B cell (primary cell): Measurements from ENCODE around the gene GSG1L. TPM values are rescaled to one million over a fixed set of nuclear protein-coding genes. Genes with fewer than 3 reads are reported as not detected.

Experiments
- ATAC-seq: fragments of 200-7000 bp; cut with Tn5 transposase; one replicate; pipeline ENCODE4 v1.10.0; 2021; ENCODE audit warnings: low read depth, mild to moderate bottlenecking, moderate number of reproducible peaks, moderate library complexity
- CTCF ChIA-PET: fragments of 350-600 bp; sonication (Branson Sonifier 250); formaldehyde crosslinking; loops from one replicate; lab custom pipeline; 2021; ENCODE audit warnings: antibody characterized with exemption, inconsistent platforms; lab: Charles Lee
- POLR2A ChIA-PET: fragments of 350-600 bp; sonication (Branson Sonifier 250); formaldehyde crosslinking; loops from one replicate; lab custom pipeline; 2021; ENCODE audit warnings: antibody characterized with exemption; lab: Charles Lee
- DNase-seq: peaks from one replicate; pipeline ENCODE4 v3.0.0; 2013
- H2AFZ ChIP-seq: 2 replicates; pipeline ENCODE4 v1.6.1; 2012; ENCODE audit warnings: mild to moderate bottlenecking, low read depth, low read length; ENCODE audit not compliant: insufficient read depth, poor library complexity, severe bottlenecking
- H3K27ac ChIP-seq, 2 donors: 1 replicate in 1 of 2; 2 replicates in 1 of 2; pipeline ENCODE4 v1.5.1; 2012 to 2013; ENCODE audit warnings: low read length in 2 of 2, mild to moderate bottlenecking in 2 of 2, moderate library complexity in 1 of 2
- H3K27me3 ChIP-seq, 4 experiments: fragments of 200-600 bp in 1 of 4; sonication (generic) in 1 of 4; replicated peaks in 1 of 4; 1 replicate in 2 of 4; 2 replicates in 2 of 4; pipeline versions ENCODE4 v1.6.1 to v1.7.0; 2013 to 2016; ENCODE audit warnings: low read length in 3 of 4, mild to moderate bottlenecking in 2 of 4, mixed read lengths in 1 of 4, moderate library complexity in 1 of 4; ENCODE audit not compliant: insufficient read depth in 4 of 4, control insufficient read depth in 3 of 4; ENCODE audit errors: control extremely low read depth in 1 of 4
- H3K36me3 ChIP-seq, 2 experiments: replicated peaks in 1 of 2; 1 replicate in 1 of 2; 2 replicates in 1 of 2; pipeline versions ENCODE4 v1.6.1 to v1.7.1; 2013; ENCODE audit warnings: low read length in 1 of 2; ENCODE audit not compliant: insufficient read depth in 2 of 2, control insufficient read depth in 1 of 2; ENCODE audit errors: control extremely low read depth in 1 of 2, extremely low read depth in 1 of 2
- H3K4me1 ChIP-seq, 2 donors: fragments of 200-600 bp in 1 of 2; sonication (generic) in 1 of 2; 1 replicate in 1 of 2; 2 replicates in 1 of 2; pipeline versions ENCODE4 v1.5.1 to v1.6.1; 2013 to 2017; ENCODE audit warnings: low read length in 2 of 2; ENCODE audit not compliant: control insufficient read depth in 2 of 2, insufficient read depth in 2 of 2
- H3K4me2 ChIP-seq: replicated peaks from 2 replicates; pipeline ENCODE3; 2012; ENCODE audit warnings: mild to moderate bottlenecking, low read depth, low read length; ENCODE audit not compliant: poor library complexity, severe bottlenecking
- H3K4me3 ChIP-seq, 5 experiments: fragments of 200-600 bp in 1 of 5; sonication (generic) in 1 of 5; 1 replicate in 3 of 5; 2 replicates in 2 of 5; pipeline versions ENCODE4 v1.5.1 to v1.7.0; 2011 to 2016; ENCODE audit warnings: low read length in 4 of 5, mild to moderate bottlenecking in 4 of 5, low read depth in 2 of 5, control low read depth in 1 of 5, moderate library complexity in 1 of 5; ENCODE audit not compliant: insufficient read depth in 1 of 5; ENCODE audit errors: control extremely low read depth in 1 of 5, extremely low read depth in 1 of 5
- H3K79me2 ChIP-seq: fragments of 200-600 bp; sonication (generic); one replicate; pipeline ENCODE4 v1.6.0; 2016; ENCODE audit warnings: low read length; ENCODE audit not compliant: control insufficient read depth, insufficient read depth
- H3K9ac ChIP-seq: fragments of 200-600 bp; sonication (generic); 2 replicates; pipeline ENCODE4 v1.6.1; 2017; ENCODE audit warnings: mild to moderate bottlenecking, low read length, moderate library complexity
- H3K9me3 ChIP-seq, 3 donors: one replicate each; pipeline versions ENCODE4 v1.6.1 to v1.7.1; 2013; ENCODE audit warnings: low read length in 2 of 3; ENCODE audit not compliant: control insufficient read depth in 2 of 3, insufficient read depth in 1 of 3; ENCODE audit errors: control extremely low read depth in 1 of 3
- H4K20me1 ChIP-seq: 2 replicates; pipeline ENCODE4 v1.6.0; 2012; ENCODE audit warnings: mild to moderate bottlenecking, low read length; ENCODE audit not compliant: insufficient read depth, control insufficient read depth, poor library complexity, severe bottlenecking
- H3K27ac Mint-ChIP-seq: one replicate; pipeline ENCODE4 v1.8.0; 2021; ENCODE audit warnings: mixed read lengths
- H3K27me3 Mint-ChIP-seq: one replicate; pipeline ENCODE4 v1.8.0; 2021; ENCODE audit warnings: mixed read lengths
- H3K4me1 Mint-ChIP-seq: one replicate; pipeline ENCODE4 v1.8.0; 2021; ENCODE audit warnings: mixed read lengths
- H3K4me3 Mint-ChIP-seq: one replicate; pipeline ENCODE4 v1.8.0; 2021; ENCODE audit warnings: mixed read lengths
- H3K9me3 Mint-ChIP-seq: one replicate; pipeline ENCODE4 v1.8.0; 2022; ENCODE audit warnings: mixed read lengths; ENCODE audit not compliant: insufficient read depth
- EZH2 ChIP-seq: IDR thresholded peaks from 2 replicates; pipeline ENCODE4 v1.6.1; 2012; ENCODE audit warnings: borderline replicate concordance, low read depth, mild to moderate bottlenecking, moderate library complexity, low read length; ENCODE audit not compliant: insufficient read depth, poor library complexity, severe bottlenecking
- WGBS: methylation state at CpG from one replicate; pipeline ENCODE4 v1.1.5; 2013; ENCODE audit warnings: missing lambda C conversion rate; ENCODE audit not compliant: insufficient coverage; 5-methylcytosine and 5-hydroxymethylcytosine counted together
- intact Hi-C: fragments of 100-400 bp; cut with micrococcal nuclease; formaldehyde crosslinking; loops from one replicate; pipeline ENCODE4 v1.10.0; 2022
- polyA plus RNA-seq: library from polyadenylated mRNA; depleted of rRNA; stranded (reverse); fragments of >200 nt; gene quantifications from 2 replicates; pipeline ENCODE4 v1.2.3, GENCODE V29; 2012
- total RNA-seq, 2 donors: library from RNA; stranded (reverse); fragments of 120-200 nt in 1 of 2; gene quantifications; 1 replicate in 1 of 2; 2 replicates in 1 of 2; pipeline versions ENCODE4 v1.2.3 to v1.2.4, GENCODE V29; 2013 to 2022
- TF ChIP-seq, protein P1 (sequence below): fragments of 200-600 bp; IDR thresholded peaks from one replicate; pipeline ENCODE4 v1.8.0; 2022; ENCODE audit warnings: antibody characterized with exemption, mild to moderate bottlenecking

The GSG1L gene
- total and polyA plus RNA-seq, 2 donors (not counting 1 experiment from before 2014, with no cell fraction given): 0.01 TPM; not detected in 1

- Mint-ChIP-seq H3K4me1 (no peaks in the 10 kb centered on the region), H3K4me3 (no peak overlapping the region), H3K27ac (no peak overlapping the region), H3K9me3 (no peaks in the 10 kb centered on the region), H3K27me3 (no peaks in the 10 kb centered on the region)
- no peak overlapping the region for H3K4me3 ChIP-seq
- WGBS: 79% methylated on average over 18 of the region's 19 CpGs
- ChIA-PET CTCF (no interaction called here), POLR2A (no interaction called here)
- no peak for TF ChIP-seq EZH2
- TF ChIP-seq, protein P1, sequence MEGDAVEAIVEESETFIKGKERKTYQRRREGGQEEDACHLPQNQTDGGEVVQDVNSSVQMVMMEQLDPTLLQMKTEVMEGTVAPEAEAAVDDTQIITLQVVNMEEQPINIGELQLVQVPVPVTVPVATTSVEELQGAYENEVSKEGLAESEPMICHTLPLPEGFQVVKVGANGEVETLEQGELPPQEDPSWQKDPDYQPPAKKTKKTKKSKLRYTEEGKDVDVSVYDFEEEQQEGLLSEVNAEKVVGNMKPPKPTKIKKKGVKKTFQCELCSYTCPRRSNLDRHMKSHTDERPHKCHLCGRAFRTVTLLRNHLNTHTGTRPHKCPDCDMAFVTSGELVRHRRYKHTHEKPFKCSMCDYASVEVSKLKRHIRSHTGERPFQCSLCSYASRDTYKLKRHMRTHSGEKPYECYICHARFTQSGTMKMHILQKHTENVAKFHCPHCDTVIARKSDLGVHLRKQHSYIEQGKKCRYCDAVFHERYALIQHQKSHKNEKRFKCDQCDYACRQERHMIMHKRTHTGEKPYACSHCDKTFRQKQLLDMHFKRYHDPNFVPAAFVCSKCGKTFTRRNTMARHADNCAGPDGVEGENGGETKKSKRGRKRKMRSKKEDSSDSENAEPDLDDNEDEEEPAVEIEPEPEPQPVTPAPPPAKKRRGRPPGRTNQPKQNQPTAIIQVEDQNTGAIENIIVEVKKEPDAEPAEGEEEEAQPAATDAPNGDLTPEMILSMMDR: no peak
- no peaks in the 10 kb centered on the region for H3K9me3 ChIP-seq
- no peaks in the 10 kb centered on the region for H3K36me3 ChIP-seq
- no peaks in the 10 kb centered on the region for H3K79me2 ChIP-seq
- ATAC-seq: no peak
- no peaks in the 10 kb centered on the region for H3K4me1 ChIP-seq
- H3K27me3 ChIP-seq: no peaks in the 10 kb centered on the region
- H3K9ac ChIP-seq: no peak overlapping the region
- no peak overlapping the region for H2AFZ ChIP-seq
- H3K27ac ChIP-seq: no peak overlapping the region
- DNase-seq: no peak
- no peak overlapping the region for H3K4me2 ChIP-seq
- intact Hi-C loops: no loop called here
- H4K20me1 ChIP-seq: no peaks in the 10 kb centered on the region
Observed at GRCh38 chr16:27781981-27782880, 281.3 kb downstream of the GSG1L start.

- Mint-ChIP-seq H3K4me1 (no peaks in the 10 kb centered on the region), H3K9me3 (no peaks in the 10 kb centered on the region), H3K27ac (no peak overlapping the region), H3K27me3 (no peaks in the 10 kb centered on the region), H3K4me3 (no peak overlapping the region)
- Histone ChIP-seq H3K4me1 (no peaks in the 10 kb centered on the region), H3K4me3 (no peak overlapping the region), H3K36me3 (no peaks in the 10 kb centered on the region), H3K27ac (no peak overlapping the region), H3K4me2 (no peak overlapping the region), H3K79me2 (no peaks in the 10 kb centered on the region), H3K9me3 (no peaks in the 10 kb centered on the region), H2AFZ (no peak overlapping the region), H3K9ac (no peak overlapping the region), H4K20me1 (no peaks in the 10 kb centered on the region), H3K27me3 (no peaks in the 10 kb centered on the region)
- intact Hi-C loops: no loop called here
- ChIA-PET POLR2A (no interaction called here), CTCF (no interaction called here)
- DNase-seq: no peak
- ATAC-seq: no peak
- WGBS: 84% methylated on average over 5 of the region's 7 CpGs
- TF ChIP-seq EZH2: no peak
- TF ChIP-seq, protein P1: no peak
Observed at GRCh38 chr16:27781195-27781524, 282.4 kb downstream of the GSG1L start.
